GM12801 (cell line): ENCODE data around the gene KLHL1.

Experiments used
- CTCF ChIP-seq: IDR thresholded peaks from one replicate; pipeline ENCODE4 v1.5.1; 2011; ENCODE audit warnings: control low read depth; ENCODE audit not compliant: insufficient read length; ENCODE audit errors: extremely low read depth

Gene KLHL1

DNA sequence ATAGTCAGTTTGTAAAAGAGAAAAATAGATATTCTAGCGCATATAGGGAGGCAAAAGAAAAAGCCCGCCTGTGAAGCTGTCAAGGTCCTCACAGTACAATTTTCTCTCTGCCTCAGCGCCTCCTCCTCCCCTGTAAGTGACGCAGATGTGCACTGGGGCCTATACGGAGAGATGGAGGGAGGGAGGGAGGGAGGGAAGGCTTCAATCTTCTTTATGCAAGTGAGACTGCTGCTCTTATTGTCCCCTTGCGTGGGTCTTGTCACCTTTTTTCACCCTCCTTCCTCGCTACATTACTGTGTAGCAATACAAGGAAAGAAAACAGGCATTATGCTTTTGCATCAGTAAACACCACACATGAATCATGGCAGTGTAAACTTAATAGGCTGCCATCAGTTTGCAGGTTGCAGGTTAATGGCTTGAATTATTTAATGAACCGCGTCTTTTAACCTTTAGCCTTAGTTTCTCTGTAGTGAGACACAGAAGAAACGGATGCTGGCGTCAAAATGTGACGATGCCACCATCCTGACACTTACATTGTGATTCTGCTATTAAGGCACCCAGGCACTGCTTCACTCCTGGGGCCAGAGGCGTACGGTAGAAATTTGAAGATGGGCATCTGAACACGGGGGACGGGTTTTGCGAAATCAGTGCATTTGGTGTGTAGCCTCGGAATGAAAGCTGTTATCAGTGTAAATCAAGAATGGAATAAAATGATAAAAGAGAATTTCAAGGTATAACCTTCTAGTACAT, at the start of gene KLHL1:
KLHL1 (minus strand) TSS at position 97 of the 750 bp plus-strand sequence. CDS start 753 bp downstream, outside the sequence.
- no peak for TF ChIP-seq CTCF

GRCh38 chr13:70128098-70128497, 19.8 kb upstream of the KLHL1 start:
- no peak for TF ChIP-seq CTCF

DNA sequence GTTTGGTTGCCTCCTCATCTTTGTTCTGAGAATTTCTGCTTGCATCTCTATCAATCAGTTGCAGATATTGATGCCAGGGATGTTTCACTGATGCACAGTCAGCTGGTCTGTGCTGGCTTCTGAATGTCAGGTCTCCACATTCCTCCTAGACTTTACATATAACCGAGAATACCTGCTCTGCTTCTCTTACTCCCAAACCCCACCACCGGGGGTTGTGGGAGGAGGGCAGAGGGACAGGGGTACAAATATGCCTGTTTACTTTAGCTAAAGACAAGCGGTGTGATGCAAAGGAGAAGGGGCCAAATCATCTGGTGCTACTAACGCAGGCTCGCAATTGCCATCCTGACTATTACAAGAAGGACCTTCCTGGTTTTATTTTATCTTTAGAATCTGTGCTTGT, 17.4 kb upstream of the KLHL1 start:
- no peak for TF ChIP-seq CTCF

DNA sequence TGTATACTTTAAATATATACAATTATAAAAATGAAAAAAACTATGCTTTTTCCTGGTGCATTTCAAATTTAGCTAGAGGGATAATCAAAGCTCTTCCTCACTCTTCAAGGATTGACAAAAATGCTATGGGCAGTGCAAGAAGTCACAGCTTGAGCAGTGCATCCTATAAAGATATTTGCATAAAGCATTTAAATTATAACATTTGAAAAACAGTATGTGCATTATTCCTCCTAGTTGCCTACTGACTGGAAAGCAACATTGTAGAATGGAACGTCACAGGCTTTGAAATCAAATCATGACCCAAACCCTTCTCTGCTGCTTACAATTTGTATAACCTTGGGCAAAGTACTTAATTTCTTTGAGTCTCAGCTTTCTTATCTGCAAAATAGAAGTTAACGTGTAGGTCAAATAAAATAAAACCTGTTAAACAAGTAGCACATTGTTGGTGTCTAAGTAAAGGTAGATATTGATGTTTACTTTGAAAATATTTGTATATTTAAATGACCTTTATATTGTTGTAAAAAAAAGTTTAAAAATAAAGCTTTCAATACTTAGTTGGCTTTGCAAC, 9.2 kb upstream of the KLHL1 start:
- no peak for TF ChIP-seq CTCF

GRCh38 chr13:70107498-70108281, 562 bp downstream of the KLHL1 start, which contains the start of gene ATXN8OS:
Gene ATXN8OS (plus strand): TSS chr13:70107826.
- no peak for TF ChIP-seq CTCF

DNA sequence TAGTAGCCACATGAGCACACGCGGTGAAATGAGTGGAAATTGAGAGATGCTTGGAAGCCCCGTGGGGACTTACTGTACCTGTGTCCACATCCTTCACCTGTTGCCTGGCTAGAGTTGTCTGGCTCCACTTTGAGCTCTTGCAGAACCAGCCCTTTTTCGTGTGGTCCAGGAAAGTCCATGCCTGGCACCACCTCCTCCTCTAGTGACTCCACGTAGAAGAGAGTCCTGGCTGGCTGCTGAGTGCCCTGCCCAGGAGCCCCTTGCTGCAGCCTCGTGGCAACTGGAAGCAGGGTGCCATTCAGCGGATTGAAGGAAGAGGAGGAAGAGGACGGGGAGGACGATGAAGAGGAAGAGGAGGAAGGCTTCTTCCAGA, 1.1 kb downstream of the KLHL1 start:
- TF ChIP-seq CTCF = no peak

DNA sequence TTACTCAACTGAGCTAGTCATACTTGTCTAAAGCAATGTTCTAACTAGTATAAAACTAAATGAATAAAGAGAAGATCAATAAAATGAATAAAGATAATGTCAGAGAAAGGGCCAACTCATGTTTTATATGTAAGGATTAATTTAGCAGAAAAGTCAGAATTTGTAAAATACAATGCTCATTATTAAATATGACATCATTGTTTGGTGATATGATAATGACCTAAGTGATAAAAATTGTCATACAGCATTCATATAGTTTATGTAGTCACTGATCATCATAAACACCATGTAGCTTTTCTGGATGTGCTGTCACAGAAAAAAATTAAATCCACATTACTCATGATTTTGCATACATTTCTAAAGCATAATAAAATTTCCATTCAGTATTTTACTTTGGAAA, 3.8 kb downstream of the KLHL1 start:
- no peak for TF ChIP-seq CTCF
